Measurements from ENCODE around the gene TSHZ2.

DNA sequence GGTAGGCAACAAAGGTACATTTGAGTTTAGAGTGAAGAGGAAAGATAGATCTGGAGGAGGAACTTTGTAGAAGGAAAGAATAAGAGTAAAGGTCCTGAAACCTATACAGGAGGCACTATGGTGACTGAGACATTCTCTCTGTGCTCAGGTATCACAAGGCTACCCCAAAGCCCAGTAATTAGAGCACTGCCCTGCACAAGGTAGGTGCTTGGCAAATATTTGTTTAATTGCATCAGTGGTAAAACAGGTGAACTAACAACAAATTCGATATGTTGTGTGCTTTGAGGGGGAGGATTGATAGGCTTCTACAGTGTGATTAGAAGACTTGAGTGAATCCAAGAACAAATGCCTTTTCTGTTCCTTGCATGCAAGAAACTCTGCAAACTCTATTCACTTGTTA is 6.8 kb upstream of the TSHZ2 start:
- no peak for TF ChIP-seq EP300 (IDR thresholded peaks at IDR 0.05; ENCODE audit: borderline replicate concordance)
- TF ChIP-seq TAF1 (IDR thresholded peaks at IDR 0.05; ENCODE audit: low read depth): no peak
- TF ChIP-seq, protein P1, sequence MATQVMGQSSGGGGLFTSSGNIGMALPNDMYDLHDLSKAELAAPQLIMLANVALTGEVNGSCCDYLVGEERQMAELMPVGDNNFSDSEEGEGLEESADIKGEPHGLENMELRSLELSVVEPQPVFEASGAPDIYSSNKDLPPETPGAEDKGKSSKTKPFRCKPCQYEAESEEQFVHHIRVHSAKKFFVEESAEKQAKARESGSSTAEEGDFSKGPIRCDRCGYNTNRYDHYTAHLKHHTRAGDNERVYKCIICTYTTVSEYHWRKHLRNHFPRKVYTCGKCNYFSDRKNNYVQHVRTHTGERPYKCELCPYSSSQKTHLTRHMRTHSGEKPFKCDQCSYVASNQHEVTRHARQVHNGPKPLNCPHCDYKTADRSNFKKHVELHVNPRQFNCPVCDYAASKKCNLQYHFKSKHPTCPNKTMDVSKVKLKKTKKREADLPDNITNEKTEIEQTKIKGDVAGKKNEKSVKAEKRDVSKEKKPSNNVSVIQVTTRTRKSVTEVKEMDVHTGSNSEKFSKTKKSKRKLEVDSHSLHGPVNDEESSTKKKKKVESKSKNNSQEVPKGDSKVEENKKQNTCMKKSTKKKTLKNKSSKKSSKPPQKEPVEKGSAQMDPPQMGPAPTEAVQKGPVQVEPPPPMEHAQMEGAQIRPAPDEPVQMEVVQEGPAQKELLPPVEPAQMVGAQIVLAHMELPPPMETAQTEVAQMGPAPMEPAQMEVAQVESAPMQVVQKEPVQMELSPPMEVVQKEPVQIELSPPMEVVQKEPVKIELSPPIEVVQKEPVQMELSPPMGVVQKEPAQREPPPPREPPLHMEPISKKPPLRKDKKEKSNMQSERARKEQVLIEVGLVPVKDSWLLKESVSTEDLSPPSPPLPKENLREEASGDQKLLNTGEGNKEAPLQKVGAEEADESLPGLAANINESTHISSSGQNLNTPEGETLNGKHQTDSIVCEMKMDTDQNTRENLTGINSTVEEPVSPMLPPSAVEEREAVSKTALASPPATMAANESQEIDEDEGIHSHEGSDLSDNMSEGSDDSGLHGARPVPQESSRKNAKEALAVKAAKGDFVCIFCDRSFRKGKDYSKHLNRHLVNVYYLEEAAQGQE (IDR thresholded peaks at IDR 0.05; ENCODE audit: low read depth): no peak
- no peak for TF ChIP-seq CREB1 (IDR thresholded peaks at IDR 0.05; ENCODE audit: low read depth)
- no peak for TF ChIP-seq YY1 (IDR thresholded peaks at IDR 0.05; ENCODE audit: low read depth)
- TF ChIP-seq CEBPB (IDR thresholded peaks at IDR 0.05): no peak

Data from Ishikawa (cell line).